HL-60/S4 treated with retinoic acid at 250 ng/mL for 4 days and 3 days (cell line): ENCODE measurements around the gene JAKMIP1.

ENCODE experiments used
- in situ Hi-C: fragments of 300-500 bp; cut with MboI; formaldehyde crosslinking; loops from 2 replicates; pipeline ENCODE4 v1.7.0; 2022; ENCODE audit warnings: low sequenced_read_pairs

Gene JAKMIP1

DNA sequence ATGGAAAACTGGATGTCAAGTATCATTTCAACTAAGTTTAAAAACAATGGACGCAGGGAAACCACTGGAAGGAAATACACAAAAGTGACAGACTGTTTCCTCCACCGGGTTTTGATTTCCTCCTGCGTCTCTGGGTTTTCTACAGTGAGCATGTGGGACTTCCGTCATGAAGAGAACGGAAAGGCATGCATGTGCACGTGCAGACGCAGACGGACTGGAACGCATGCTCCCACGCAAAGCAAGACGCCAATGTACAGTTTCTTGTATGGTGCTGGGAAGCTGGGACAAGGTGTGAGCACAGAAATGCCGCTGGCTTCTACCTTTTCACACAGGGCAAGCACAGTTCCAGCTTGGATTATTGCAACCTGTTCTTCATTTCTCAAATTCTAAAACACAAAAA, 151.8 kb downstream of the JAKMIP1 start:
- in situ Hi-C loops: no loop called here

DNA sequence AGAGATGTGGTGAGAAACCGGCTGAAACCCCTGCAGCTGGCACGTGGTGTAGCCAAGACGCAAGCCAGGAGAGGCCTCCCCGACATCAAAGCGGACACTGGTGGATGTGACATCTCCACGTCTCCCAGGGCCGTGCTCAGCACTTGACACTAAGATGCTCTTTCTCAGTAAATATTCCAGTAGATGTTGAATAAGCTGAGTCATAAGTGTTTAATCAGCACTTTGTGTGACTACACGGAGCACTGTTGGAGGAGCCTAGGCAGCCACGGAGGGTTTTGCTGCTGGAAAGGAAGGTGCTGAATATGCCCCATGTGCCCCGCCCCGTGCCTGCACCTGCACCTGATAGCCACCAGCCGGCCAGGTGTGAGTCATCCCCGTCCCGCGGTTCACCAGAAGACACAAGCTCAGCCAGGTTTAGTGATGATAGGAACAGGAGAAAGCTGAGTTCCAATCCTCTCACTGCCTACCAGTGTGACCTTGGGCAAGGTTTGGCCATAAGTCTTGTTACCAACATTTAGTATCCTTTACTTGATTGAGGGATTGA, 153.1 kb downstream of the JAKMIP1 start:
- in situ Hi-C loops: no loop called here

DNA sequence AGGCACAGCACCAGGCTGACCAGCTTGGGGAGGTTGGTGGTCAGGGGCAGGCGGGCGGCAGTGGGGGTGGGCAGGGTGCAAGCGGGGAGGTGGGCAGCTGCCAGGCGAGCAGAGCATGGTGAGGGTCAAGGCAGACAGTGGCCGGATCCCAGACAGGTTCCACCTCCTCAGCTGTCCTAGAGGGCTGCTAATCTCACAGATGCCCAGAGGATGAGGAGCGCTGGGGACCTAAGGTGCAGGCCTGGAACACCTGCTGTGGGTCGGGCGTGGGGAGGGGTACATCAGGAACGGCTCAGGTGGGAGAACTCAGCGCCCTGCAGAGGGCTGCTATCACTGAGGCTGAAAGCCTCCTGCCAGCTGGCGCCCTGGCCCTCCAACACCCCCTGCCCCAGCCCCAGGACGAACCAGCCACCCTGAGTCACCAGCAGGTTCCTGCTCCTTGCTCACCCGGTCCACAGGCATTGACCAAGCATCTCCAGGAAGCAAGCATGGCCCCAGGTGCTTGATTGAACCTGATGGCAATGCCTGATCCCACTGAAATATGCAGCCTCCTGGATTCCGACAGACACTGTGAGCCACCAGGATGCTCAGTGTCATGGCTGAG, 153.7 kb downstream of the JAKMIP1 start:
- in situ Hi-C loops: no loop called here

DNA sequence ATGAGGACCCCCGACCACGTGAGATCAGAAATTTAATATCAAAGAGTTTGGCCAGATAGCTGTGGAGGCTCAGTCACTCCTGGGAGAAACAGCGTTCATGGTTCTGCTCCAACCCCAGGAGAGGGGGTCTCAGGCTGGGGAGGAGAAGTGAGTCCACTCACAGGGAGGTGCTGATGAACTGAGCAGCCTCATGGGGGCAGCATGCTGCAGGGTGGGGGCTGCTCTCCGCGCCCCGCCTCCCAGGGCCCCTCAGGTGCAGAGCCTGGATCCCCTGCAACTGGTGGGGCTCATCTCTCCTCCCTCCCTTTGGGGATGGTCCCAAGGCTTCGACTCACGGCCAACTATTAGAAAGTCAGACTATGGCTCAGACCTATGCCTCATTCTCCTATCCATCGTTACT, 155.5 kb downstream of the JAKMIP1 start:
- in situ Hi-C loops: no loop called here

DNA sequence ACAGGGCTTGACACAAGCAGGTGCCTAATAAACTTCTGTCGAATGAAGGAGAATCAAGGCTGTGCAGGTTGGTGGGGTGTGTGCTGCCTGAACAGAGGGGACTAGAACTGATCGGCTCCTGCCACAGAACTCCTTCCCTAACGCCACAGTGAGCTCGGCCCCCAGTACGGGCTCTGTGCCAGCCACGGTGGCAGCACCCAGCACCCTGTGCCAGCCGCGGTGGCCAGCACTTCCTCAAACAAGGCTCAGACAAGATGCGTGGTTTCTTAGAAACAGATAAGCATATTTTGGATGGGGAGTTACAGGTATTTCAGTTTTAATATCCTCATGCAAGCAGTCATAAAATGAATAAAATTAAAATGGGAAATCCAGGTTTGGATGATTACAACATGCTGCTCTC, 156.1 kb downstream of the JAKMIP1 start:
- in situ Hi-C loops: no loop called here

DNA sequence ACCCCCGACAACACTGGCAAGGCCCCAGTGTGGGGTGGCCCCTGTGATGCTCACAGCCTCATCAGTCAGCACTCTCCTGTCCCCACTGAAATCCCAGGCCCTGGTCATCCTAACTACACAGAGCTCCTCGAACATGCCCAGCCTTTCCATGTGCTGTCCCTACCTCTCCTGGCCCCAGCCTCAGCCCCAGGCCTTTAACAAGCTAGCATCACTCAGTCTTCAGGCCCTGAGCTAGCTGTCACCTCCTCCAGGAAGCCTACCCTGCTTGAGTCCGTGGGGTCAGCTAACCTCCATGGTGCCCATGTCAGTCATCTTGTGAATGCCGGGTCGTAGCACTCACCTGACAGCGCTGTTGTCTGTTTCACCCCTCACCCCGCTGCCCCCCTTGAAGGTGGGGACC, 156.5 kb downstream of the JAKMIP1 start:
- in situ Hi-C loops: no loop called here

DNA sequence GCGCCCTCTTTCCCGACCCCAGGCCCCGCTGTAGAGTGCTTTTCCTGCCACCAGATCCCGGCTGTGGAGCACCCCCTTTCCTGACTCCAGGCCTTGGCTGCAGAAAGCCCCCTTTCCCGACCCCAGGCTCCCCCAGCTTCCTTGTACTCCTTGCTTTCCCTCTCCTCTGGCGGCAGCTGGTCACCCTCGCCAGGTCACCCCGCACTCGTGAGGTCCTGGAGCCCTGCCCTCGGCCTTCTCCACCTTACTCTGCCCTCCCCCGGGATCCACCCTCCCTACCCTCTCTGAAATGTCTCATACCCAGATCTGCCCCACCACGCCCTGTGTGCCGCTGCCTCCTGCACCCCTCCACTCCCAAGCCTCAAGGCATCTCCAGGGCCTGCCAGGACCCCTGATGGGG, 157.2 kb downstream of the JAKMIP1 start:
- in situ Hi-C loops: no loop called here

DNA sequence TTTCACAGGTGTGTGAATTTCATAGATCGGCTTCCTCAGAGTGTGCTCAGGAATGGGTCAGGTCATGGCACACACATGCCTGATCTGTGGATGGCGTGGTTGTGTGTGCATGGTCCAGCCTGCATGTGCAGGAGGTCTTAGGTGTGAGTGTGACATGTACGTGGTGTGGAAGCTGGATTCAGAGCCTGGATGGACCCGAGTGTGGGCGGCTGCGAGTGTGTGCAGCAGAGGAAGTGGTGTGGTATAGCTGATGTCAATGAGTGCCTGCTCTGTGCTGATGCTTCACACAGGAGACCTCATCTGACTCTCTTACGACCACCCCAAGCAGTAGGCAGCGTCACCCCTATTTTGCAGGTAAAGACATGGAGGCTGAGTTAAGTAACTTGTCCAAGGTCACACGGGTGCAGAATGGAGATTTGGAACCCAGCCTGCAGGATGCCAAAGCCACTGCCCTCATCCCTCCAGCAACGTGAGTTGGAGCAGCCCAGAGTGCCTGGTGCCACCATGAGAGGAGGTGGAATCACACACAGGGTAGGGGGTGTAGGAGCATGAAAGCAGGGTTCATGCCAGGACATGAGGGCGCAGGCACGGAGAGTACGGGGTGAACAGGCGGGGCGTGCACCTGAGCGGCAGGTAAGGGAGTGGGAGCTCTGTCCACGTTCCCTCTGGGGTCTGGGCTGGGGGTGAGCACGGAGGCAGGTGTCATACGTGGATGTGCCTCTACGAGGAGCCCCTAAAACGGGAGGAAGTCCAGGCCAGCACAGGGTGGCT, 157.9 kb downstream of the JAKMIP1 start:
- in situ Hi-C loops: no loop called here

DNA sequence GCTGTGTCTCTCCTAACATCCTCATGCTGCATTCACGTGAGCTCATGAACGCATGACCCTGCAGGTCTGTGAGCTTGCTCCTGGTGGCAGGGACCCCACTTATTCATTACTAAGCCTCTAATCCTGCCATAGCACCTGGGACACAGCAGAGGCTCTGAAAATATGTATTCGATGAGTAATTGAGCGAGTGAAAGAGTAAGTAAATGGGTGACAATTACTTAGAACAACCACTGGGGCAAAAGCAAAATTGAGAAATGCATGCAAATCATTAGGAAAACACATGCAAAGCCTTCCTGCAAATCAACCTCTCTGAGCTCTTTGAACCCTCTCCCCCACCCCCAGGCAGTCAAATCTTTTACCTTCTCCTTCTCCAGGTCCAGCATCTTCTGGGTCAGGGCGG, 158.5 kb downstream of the JAKMIP1 start:
- in situ Hi-C loops: no loop called here

DNA sequence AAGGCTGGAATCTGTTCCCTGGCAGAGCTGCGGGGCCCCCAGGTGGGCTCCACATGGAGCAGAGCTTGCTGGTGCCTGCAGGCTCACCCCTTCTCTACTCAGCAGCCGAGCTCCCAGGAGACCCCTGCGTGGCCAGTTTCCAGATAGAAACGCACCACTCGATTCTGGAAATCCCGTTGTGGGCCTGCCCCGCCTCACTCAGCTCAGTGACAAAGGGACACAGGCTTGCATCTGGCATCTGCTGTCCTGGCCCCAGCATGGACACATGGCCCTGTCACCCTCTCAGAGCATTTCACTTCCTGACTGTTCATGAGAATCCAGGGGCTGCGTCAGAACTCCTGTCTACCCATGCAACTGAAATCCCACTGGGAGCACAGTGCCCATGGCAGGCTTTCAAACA, 161.6 kb downstream of the JAKMIP1 start:
- in situ Hi-C loops: no loop called here

DNA sequence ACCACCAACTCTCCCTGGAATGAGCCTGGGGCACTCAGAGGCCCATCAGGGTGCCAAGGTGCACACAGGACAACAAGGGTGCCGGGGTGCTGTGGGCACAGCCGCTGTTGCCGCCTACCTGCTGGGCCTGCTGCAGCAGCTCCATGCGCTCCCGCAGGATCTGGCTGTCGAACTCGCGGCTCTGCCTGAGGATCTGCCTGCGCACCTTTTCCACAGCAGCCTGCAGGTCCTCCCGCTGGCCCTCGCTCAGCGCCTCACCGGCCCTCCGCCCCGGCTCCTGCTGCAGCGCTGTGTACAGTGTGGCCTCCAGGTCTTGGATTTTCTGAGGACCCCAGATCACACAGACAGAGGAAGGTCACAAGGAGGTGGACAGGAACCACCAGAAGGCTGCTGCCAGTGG, 164.6 kb downstream of the JAKMIP1 start:
- in situ Hi-C loops: no loop called here

DNA sequence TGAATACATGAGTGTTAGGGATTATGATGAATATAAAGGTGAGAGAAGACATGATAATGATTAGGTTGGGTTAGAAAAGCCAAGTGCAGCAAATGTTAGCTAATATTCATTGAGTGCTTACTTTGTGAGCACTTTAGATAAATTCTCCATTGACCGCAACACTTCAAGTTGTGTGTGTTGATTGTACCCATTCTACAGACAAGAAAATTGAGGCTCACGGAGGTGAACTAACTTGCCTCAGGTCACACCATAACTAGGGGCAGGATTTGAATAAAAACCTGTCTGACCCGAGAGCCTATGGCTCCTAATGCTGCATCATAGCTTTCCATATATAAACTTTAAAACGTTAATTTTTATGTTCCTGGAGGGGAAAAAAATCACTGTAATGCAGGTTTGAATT, 167.0 kb downstream of the JAKMIP1 start:
- in situ Hi-C loops: no loop called here

DNA sequence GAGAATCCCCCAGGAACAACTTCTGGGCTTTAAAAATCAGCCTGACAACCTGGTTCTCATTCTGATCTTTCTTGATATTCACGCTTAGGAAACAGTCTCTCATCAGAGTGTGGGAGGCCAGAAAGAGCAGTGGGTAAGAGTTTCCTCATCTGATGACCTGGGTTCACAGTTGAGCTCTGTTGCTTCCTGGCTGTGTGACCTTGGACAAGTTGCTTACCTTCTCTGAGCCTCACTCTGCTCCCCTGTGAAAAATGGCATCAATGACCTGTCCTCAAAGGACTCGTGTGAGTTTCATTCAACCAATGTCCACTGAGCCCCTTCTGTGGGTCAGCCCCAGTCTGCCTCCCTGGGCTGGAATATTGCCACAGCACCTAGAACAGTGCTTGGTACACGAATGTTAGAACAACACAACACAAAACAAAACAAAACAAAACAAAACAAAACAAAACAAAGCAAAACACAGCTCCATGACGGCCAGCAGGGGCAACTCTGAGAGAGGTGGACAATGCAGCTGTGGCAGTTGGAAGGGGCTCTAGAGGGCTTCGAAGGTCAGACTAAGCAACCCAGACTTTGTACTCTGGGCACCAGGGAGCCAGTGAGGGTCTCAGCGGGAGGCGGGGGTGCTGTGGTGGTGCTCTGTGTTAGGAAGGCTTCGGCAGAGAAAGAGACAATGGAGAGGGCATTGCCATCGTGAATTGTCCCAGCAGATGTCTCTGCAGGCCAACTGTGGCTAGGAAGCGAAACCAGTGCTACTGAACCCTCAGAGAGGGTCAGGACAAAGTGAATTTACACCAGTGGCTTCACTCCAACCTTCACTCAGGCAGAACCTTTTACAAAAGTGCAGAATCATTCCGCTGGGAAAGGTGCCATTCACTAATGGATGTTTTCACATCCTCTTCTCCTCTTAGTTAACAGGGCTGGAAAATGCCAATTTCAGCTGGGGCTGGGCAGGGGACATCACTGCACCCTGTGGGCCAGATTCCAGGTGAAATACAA, 167.8 kb downstream of the JAKMIP1 start:
- in situ Hi-C loops: no loop called here

DNA sequence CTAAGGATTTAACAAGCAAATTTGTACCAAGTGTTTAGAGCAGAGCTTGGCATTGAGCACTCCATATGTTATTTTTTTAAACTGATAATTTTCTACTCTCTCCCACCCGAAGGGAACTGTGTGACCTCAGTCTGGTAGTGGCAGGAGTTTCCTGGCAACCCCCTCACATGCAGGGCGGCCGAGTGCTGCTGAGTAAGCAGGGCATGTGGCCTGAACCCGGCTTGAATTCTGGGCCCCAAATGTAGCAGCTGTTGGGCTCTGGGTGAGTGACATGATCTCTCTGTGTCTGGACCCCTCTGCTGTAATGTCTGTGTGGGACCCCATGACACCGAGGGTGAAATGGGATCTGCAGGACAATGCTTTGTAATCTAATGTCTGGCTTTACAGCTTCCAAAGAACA, 168.5 kb downstream of the JAKMIP1 start:
- in situ Hi-C loops: no loop called here

DNA sequence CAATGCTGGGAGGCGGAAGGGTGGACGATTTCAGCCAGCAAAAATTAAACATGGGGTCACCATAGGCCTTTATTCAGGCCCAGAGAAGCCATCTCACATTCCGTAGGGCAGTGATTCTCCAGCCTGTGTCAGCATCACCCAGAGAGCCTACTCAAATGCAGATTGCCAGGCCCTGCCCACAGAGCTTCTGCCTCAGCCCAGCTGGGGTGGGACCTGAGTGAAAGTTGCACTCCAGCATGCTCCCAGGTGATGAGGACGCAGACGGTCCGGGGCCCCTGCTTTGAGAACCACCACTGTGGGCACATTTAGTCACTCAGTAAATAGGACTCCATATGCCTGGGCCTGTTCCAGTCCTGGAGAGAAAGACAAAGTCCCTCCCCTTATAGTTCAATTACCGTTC, 169.7 kb downstream of the JAKMIP1 start:
- in situ Hi-C loops: no loop called here

DNA sequence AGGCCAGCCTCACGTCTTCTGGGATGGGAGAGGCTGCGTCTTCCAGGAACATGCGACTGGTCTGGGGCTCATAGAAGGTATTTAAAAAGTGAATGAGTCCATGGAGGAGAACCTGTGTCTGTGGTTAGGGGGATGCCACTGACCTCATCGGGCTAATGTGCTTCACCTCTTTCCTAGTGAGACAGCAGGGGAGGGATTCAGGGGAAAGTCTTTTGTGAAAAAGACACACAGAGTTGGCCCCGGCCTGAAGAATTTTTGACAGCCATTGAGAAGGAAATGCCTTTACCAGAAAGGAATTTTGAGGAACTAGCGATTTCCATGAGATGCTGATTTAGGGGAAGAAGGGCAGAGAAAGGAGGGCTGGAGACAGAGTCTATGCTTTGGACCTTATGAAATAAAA, 171.1 kb downstream of the JAKMIP1 start:
- in situ Hi-C loops: no loop called here

DNA sequence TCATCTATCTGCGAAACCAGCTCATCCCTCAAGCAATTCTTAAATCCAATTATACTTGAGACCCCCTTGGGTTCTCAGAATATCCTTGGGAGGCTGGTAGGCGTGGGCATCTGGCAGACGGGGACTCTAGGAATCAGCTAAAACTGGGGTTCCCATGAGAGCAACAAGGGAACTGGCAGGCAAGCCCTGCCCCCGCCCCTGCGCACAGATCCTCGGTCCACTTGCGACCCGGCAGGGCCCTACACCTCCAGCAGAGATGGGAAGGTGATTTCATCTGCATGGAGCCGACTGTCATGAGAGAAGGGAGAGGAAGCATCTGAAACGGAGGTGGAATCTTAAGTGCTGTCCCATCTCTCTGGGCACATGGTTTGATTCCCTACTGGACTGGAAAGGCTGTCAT, 172.2 kb downstream of the JAKMIP1 start:
- in situ Hi-C loops: no loop called here

DNA sequence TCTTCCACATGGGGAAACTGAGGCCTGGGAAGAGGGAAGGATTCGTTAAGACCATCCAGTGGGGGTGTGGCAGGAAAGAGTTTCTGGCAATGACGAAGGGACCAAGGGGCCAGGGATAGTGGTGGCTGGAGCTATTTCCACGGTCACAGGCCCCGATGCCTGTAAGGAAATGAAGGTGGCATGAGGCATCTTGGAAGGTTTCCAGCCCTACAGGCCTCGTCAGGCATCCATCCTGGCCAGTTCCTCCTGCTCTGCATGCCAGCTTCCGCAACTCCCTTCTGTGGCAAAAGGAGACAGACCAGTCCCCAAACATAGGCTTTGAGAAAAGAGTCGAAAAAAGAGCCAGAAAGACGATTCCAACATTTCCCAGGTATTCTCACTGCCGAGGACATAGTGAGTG, 173.0 kb downstream of the JAKMIP1 start:
- in situ Hi-C loops: no loop called here

DNA sequence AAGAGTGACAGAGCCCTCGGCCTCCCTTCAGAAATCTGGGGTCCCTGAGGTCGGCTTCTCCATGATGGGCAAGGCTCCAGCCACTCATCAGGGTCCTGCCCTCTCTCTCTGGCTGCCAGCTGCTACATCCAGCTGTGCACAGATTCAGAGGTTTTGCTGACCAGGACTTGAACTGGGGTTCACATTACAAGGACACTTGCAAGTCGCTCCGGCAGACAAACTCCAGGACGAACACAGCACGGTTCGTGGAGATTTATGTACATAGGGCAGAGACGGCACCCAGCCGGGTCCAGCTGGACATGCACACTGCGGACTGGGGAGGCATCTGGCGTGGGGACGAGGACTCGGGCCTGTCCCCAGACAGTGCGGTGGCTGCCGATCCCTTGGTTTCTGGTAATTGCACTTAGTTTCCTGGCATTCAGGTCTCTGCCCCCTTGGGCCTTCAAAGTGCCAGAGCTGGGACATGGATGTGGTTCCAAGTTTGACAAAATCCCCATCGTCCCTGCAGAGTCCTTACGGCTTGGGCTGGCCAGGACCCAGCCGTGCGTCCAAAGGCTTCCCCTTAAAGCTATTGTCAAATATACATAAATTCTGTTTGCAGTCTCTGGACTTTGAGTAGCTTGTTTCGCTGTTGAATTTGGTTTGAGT, 175.9 kb downstream of the JAKMIP1 start:
- in situ Hi-C loops: no loop called here

DNA sequence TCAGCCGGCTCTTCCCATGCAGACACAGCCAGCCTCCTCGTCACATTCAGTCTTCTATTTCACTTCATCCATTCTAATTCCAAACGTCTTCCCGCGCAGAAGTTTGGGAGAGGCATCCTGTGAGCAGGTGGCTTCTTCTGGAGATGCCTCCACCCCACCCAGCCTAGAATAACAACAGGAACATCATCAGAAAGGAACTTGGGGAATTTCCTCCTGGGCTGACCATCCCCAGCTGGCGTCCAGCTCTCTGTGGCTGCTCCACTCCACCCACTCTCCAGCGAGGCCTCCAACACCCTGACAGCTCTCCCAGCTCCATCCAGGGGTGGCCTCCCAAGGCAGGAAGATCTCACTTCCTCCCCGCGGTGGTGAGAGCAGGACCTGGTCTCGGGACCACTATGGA, 176.6 kb downstream of the JAKMIP1 start:
- in situ Hi-C loops: no loop called here
